ENCODE data around the gene MAPKAP1. TPM values are rescaled to one million over a fixed set of nuclear protein-coding genes. Genes with fewer than 3 reads are reported as not detected.

The MAPKAP1 gene
- polyA plus RNA-seq, 1 donor (not counting 4 experiments of a cell fraction or from before 2014, with no cell fraction given): 129 TPM

- Histone ChIP-seq H3K4me1 (ENCODE audit: control insufficient read depth, extremely low read depth, insufficient read depth, low read length) (peaks cover 32% of the 10 kb centered on the region), H2AFZ (ENCODE audit: control insufficient read depth, low read length) (no peak overlapping the region), H3K4me3 (ENCODE audit: control insufficient read depth in 2 of 3, extremely low read depth in 1 of 3, insufficient read depth in 2 of 3, low read depth in 1 of 3, low read length in 3 of 3) (no peak overlapping the region), H3K36me3 (ENCODE audit: control insufficient read depth in 2 of 2, extremely low read depth in 1 of 2, insufficient read depth in 2 of 2, low read length in 2 of 2) (peaks cover 0 to 3% of the 10 kb centered on the region in 2 experiments), H3K27ac (ENCODE audit: control insufficient read depth, insufficient read depth, low read length) (no peak overlapping the region), H3K27me3 (ENCODE audit: control insufficient read depth, extremely low read depth, insufficient read depth, low read length) (no peaks in the 10 kb centered on the region), H3K9ac (ENCODE audit: control insufficient read depth, extremely low read depth, insufficient read depth, low read length) (no peak overlapping the region), H4K20me1 (ENCODE audit: control insufficient read depth, extremely low read depth, insufficient read depth, low read length) (no peaks in the 10 kb centered on the region), H3K9me3 (ENCODE audit: control insufficient read depth, low read depth, low read length) (no peaks in the 10 kb centered on the region), H3K79me2 (ENCODE audit: control insufficient read depth, insufficient read depth, low read length) (peaks cover 72% of the 10 kb centered on the region), H3K4me2 (ENCODE audit: control insufficient read depth, extremely low read depth, insufficient read depth, low read depth, low read length) (no peak overlapping the region), H3K9me1 (ENCODE audit: control insufficient read depth, extremely low read depth, insufficient read depth, low read length) (no peaks in the 10 kb centered on the region)
- FAIRE-seq (no peak), DNase-seq (ENCODE audit: low read depth, low spot score) (no peak)
- dilution Hi-C loops (cut with MboI; ENCODE audit: extremely low pct_ligation_motif_present, low sequenced_read_pairs): no loop called here
- no peak for TF ChIP-seq EZH2 (IDR thresholded peaks at IDR 0.05; ENCODE audit: low read length)
- TF ChIP-seq CTCF (optimal IDR thresholded peaks at IDR 0.05 in 1 of 3, IDR thresholded peaks at IDR 0.05 in 1 of 3, conservative IDR thresholded peaks at IDR 0.05 in 1 of 3; ENCODE audit: extremely low read depth in 1 of 3, insufficient read depth in 2 of 3, low read length in 3 of 3): no peak
Measured at GRCh38 chr9:125703662-125704061, 3.3 kb downstream of the MAPKAP1 start.

GRCh38 chr9:125701351-125701750 lies 5.7 kb downstream of the MAPKAP1 start:
- dilution Hi-C loops (cut with MboI; ENCODE audit: extremely low pct_ligation_motif_present, low sequenced_read_pairs): no loop called here
- Histone ChIP-seq H3K36me3 (ENCODE audit: control insufficient read depth in 2 of 2, extremely low read depth in 1 of 2, insufficient read depth in 2 of 2, low read length in 2 of 2) (peaks cover 0 to 3% of the 10 kb centered on the region in 2 experiments), H3K4me1 (ENCODE audit: control insufficient read depth, extremely low read depth, insufficient read depth, low read length) (peaks cover 26% of the 10 kb centered on the region), H3K9ac (ENCODE audit: control insufficient read depth, extremely low read depth, insufficient read depth, low read length) (no peak overlapping the region), H3K79me2 (ENCODE audit: control insufficient read depth, insufficient read depth, low read length) (peaks cover 87% of the 10 kb centered on the region), H3K4me3 (ENCODE audit: control insufficient read depth in 2 of 3, extremely low read depth in 1 of 3, insufficient read depth in 2 of 3, low read depth in 1 of 3, low read length in 3 of 3) (no peak overlapping the region), H3K4me2 (ENCODE audit: control insufficient read depth, extremely low read depth, insufficient read depth, low read depth, low read length) (peak overlapping the region; percentile 29), H3K9me1 (ENCODE audit: control insufficient read depth, extremely low read depth, insufficient read depth, low read length) (no peaks in the 10 kb centered on the region), H2AFZ (ENCODE audit: control insufficient read depth, low read length) (no peak overlapping the region), H3K27me3 (ENCODE audit: control insufficient read depth, extremely low read depth, insufficient read depth, low read length) (no peaks in the 10 kb centered on the region), H3K27ac (ENCODE audit: control insufficient read depth, insufficient read depth, low read length) (peak overlapping the region; percentile 54), H4K20me1 (ENCODE audit: control insufficient read depth, extremely low read depth, insufficient read depth, low read length) (no peaks in the 10 kb centered on the region), H3K9me3 (ENCODE audit: control insufficient read depth, low read depth, low read length) (no peaks in the 10 kb centered on the region)
- no peak for TF ChIP-seq CTCF (optimal IDR thresholded peaks at IDR 0.05 in 1 of 3, IDR thresholded peaks at IDR 0.05 in 1 of 3, conservative IDR thresholded peaks at IDR 0.05 in 1 of 3; ENCODE audit: extremely low read depth in 1 of 3, insufficient read depth in 2 of 3, low read length in 3 of 3)
- DNase-seq (ENCODE audit: low read depth, low spot score) (peak; percentile 64), FAIRE-seq (peak; percentile 73)

All from keratinocyte (primary cell).